GM19099 (cell line): ENCODE data around the gene ZNF804B.

Experiments
- POLR2A ChIP-seq: IDR thresholded peaks from 3 replicates; pipeline ENCODE4 v1.6.1; 2011; ENCODE audit warnings: low read depth; ENCODE audit not compliant: insufficient read length; ENCODE audit errors: extremely low read depth

Gene ZNF804B

GRCh38 chr7:89002981-89003956 is 243.8 kb downstream of the ZNF804B start:
- TF ChIP-seq POLR2A = no peak

GRCh38 chr7:89012016-89012415 is 252.5 kb downstream of the ZNF804B start:
- TF ChIP-seq POLR2A = no peak

- no peak for TF ChIP-seq POLR2A
Observed at GRCh38 chr7:89017695-89018094, 258.2 kb downstream of the ZNF804B start.

- TF ChIP-seq POLR2A = no peak
Observed at GRCh38 chr7:89021741-89022140, 262.2 kb downstream of the ZNF804B start.

DNA sequence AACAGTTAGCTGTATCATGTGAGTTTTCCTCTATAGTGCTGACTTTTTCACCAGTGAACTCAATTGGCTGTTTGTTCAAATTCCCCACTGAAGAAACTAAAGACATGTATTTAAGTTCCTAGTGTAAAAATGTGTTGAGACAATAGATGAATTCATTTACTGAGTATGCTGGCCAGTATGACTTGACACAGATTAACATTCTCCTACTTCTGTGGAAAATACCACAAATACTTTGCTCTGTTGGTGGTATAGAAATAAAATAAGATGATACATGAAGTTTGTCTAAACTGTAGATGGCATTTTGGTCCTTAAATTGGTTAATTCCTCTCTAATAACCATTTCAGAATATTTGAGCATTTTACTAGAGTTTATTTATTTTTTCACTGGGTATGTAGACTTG is 263.7 kb downstream of the ZNF804B start:
- TF ChIP-seq POLR2A = no peak

GRCh38 chr7:89023877-89024276 is 264.4 kb downstream of the ZNF804B start:
- TF ChIP-seq POLR2A = no peak

- TF ChIP-seq POLR2A = no peak
Observed at GRCh38 chr7:89027781-89028180, 268.3 kb downstream of the ZNF804B start.

DNA sequence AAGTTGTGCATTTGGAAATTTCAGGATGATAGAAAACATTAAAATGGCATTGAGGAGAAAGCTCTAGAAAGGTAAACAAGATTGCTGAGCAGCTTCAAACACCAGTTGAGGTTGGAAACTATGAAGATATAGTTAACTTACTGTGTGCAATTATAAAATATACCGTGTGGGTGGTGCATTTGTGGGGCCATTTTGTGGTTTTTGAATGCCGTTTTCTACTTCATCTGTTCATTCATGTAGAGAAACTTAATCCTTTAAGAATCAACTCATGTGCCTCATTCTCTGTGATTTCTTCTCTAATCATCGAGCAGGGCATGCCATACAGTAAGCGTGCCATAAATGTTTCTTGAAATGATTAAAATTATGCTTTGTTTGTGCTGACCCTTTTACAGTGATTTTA is 268.8 kb downstream of the ZNF804B start:
- no peak for TF ChIP-seq POLR2A

GRCh38 chr7:89029864-89030263 is 270.4 kb downstream of the ZNF804B start:
- no peak for TF ChIP-seq POLR2A

DNA sequence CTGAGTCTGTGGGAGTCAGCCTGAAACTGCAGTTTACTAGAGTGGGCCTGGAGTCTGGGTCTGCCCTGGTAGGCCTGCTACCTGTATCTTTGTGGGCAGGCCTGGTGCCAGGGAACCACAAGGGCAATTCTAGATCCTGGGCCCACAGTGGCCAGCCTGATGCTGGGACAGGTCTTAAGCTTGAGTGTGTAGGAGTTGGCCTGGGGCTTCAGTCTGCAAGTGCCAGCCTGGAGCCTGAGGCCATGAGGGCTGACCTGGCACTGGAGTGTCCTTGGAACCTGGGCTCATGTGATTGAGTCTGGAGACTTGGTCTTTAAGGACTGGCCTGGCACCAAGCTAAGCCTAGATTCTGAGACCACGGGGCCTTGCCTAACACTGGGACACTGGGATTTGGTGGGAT is 281.7 kb downstream of the ZNF804B start:
- TF ChIP-seq POLR2A = no peak

DNA sequence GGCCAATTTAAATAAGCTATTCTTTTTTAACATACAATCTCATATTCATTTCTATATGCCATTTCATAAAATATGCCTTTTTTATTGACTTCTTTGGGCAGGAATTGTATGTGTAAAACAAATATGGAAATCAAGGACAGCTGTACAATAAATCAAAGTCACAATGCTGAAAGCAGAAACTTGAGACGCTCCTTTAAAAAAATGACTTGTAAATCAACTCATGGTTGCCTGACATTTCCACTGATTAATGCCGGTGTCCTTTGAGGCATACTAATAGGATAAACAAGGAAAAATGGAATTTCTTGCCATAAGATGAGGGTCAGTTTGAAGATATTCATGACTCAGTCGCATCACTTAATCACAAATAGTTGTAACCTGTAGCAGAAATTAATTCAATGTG is 283.4 kb downstream of the ZNF804B start:
- no peak for TF ChIP-seq POLR2A

- TF ChIP-seq POLR2A = no peak
Observed at GRCh38 chr7:89049043-89049442, 289.5 kb downstream of the ZNF804B start.

GRCh38 chr7:89053130-89053529 is 293.6 kb downstream of the ZNF804B start:
- no peak for TF ChIP-seq POLR2A

DNA sequence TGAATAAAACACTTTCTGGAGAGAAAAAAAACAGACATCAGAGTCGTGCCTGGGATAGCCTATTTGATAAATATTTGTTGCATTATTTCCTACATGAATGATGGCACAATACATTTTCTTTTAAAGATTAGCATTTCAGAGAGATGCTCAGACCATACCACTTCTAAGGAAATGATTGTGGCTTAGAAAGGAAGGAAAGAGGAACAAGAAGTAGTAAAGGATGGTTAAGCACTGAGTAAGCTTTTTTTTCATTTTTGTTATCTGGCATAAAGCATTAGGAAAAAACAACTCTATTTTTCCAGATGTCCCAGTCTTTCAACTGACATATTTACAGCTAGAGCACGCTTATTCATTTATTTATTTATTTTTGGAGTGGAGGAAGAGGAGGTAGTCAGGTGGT is 294.9 kb downstream of the ZNF804B start:
- TF ChIP-seq POLR2A = no peak

DNA sequence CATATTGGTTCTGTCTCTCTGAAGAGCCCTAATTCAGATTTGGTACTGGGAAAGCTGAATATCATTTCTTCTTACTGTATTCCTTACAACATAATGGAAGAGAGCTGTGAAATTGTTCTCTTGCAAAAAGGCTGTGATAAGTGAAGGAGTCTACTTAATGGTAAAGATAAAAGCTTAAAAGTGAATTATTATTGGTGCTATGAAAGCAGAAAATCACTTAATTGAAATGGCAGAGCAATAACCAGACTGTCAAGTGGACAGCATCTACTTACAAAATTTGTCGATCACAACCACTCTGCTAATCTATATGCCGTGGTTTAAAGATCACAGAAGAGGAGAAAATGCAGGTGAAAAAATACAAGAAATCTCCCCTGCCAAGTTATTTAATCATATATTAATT is 300.7 kb downstream of the ZNF804B start:
- no peak for TF ChIP-seq POLR2A

- TF ChIP-seq POLR2A = no peak
Observed at GRCh38 chr7:89064831-89065230, 305.3 kb downstream of the ZNF804B start.

- no peak for TF ChIP-seq POLR2A
Observed at GRCh38 chr7:89067048-89067447, 307.5 kb downstream of the ZNF804B start.

GRCh38 chr7:89072081-89072480 is 312.6 kb downstream of the ZNF804B start:
- no peak for TF ChIP-seq POLR2A

DNA sequence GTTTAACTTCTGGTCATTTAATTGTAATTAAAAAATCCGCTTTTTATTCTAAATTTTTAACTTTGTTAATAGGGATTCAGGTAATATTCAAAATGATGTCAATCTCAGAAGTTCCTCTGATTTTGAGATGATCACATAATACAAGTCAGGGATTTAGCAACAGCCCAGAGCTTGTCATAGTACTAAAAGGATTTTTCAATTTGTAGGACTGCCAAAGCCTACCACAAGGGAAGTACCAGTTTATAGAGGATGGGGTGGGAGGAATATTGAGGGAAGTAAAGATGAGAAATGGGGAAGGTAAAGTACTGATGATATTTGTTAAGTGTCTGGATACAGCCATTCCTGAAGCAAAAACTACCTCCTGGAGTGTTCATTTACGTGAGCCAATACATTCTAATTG is 314.3 kb downstream of the ZNF804B start:
- no peak for TF ChIP-seq POLR2A
